OCI-M2 (cell line): ENCODE measurements around the gene TRHDE.

Experiments
- DNase-seq: peaks from one replicate; lab custom pipeline; 2025; ENCODE audit not compliant: unreplicated experiment; lab: John Stamatoyannopoulos, UW

The TRHDE gene

GRCh38 chr12:72315858-72316257, 43.7 kb downstream of the TRHDE start:
- DNase-seq = no peak

GRCh38 chr12:72318341-72318740, 46.2 kb downstream of the TRHDE start:
- DNase-seq = no peak

GRCh38 chr12:72323881-72324280, 51.7 kb downstream of the TRHDE start:
- no peak for DNase-seq

- DNase-seq = no peak
These were observed 58.1 kb downstream of the TRHDE start for GRCh38 chr12:72330301-72330700.

GRCh38 chr12:72330784-72331183, 58.6 kb downstream of the TRHDE start:
- no peak for DNase-seq

- DNase-seq = no peak
These were observed 65.2 kb downstream of the TRHDE start for GRCh38 chr12:72337382-72337781.

- DNase-seq = no peak
These were observed 65.8 kb downstream of the TRHDE start for GRCh38 chr12:72337946-72338345.

GRCh38 chr12:72338437-72338836, 66.3 kb downstream of the TRHDE start:
- no peak for DNase-seq

GRCh38 chr12:72346363-72346944, 74.3 kb downstream of the TRHDE start:
- DNase-seq = no peak

- no peak for DNase-seq
These were observed 77.3 kb downstream of the TRHDE start for GRCh38 chr12:72349491-72349890.

GRCh38 chr12:72359416-72359815, 87.2 kb downstream of the TRHDE start:
- no peak for DNase-seq

- no peak for DNase-seq
These were observed 93.0 kb downstream of the TRHDE start for GRCh38 chr12:72365151-72365550.

GRCh38 chr12:72366255-72366654, 94.1 kb downstream of the TRHDE start:
- DNase-seq = no peak

GRCh38 chr12:72368298-72368697, 96.1 kb downstream of the TRHDE start:
- DNase-seq = no peak

GRCh38 chr12:72368719-72369422, 96.7 kb downstream of the TRHDE start:
- DNase-seq = no peak

- DNase-seq = no peak
These were observed 97.3 kb downstream of the TRHDE start for GRCh38 chr12:72369423-72369959.

GRCh38 chr12:72380441-72380840, 108.3 kb downstream of the TRHDE start:
- DNase-seq = no peak

GRCh38 chr12:72388322-72388721, 116.2 kb downstream of the TRHDE start:
- DNase-seq = no peak

GRCh38 chr12:72390146-72390545, 118.0 kb downstream of the TRHDE start:
- DNase-seq = no peak

- no peak for DNase-seq
These were observed 133.9 kb downstream of the TRHDE start for GRCh38 chr12:72406111-72406510.

GRCh38 chr12:72432037-72432604, 160.0 kb downstream of the TRHDE start:
- no peak for DNase-seq

- no peak for DNase-seq
These were observed 161.1 kb downstream of the TRHDE start for GRCh38 chr12:72433298-72433697.
